A549 treated with ZK216348 at 1 μM for 4 hours (cell line): ENCODE data around the gene ABLIM2. TPM values are rescaled to one million over a fixed set of nuclear protein-coding genes. Genes with fewer than 3 reads are reported as not detected.

Source experiments
- total RNA-seq: library from RNA; stranded (reverse); fragments of 200-300 nt; extraction: Qiagen RNA extraction; gene quantifications from 5 replicates; pipeline ENCODE4 v1.2.3, GENCODE V29; 2022; ENCODE audit warnings: low read depth

Gene ABLIM2
- 2.7 to 4.6 TPM (median 3.7 TPM) in 5 replicates for total RNA-seq

GRCh38 chr4:8158710-8159536, at the start of gene ABLIM2:
Gene ABLIM2, minus strand, starts transcription at chr4:8158813. Its CDS starts 124 bp downstream, at chr4:8158689.

GRCh38 chr4:8198906-8199593, 40.4 kb upstream of the ABLIM2 start, which contains the start of gene SH3TC1:
Gene SH3TC1, plus strand, starts transcription at chr4:8199290. Its CDS starts 5,905 bp downstream, at chr4:8205195.

GRCh38 chr4:7939377-7940108, 219.1 kb downstream of the ABLIM2 start, which contains the start of gene AFAP1:
Gene AFAP1, minus strand, starts transcription at chr4:7939861. Its CDS starts 67,783 bp downstream, at chr4:7872078.

Other genes starting within 250 kb of the ABLIM2 start
- 16.9 to 26.5 TPM (median 23.9 TPM) in 5 replicates for gene AFAP1, start 219.0 kb downstream of the ABLIM2 start, total RNA-seq
- 10.7 to 23.0 TPM (median 16.2 TPM) in 5 replicates for gene SH3TC1, start 40.5 kb upstream of the ABLIM2 start, total RNA-seq
- 12.6 to 21.9 TPM (median 19.9 TPM) in 5 replicates for gene HTRA3, start 110.9 kb upstream of the ABLIM2 start, total RNA-seq